K562 (cell line): ENCODE measurements around the gene EXOC4. TPM values are rescaled to one million over a fixed set of nuclear protein-coding genes. Genes with fewer than 3 reads are reported as not detected.

ENCODE experiments used
- ATAC-seq: fragments of 200-7000 bp; cut with Tn5 transposase; 3 replicates; pipeline ENCODE4 v1.9.1; 2020; ENCODE audit warnings: moderate library complexity
- BruUV-seq: library from RNA; stranded (reverse); fragments of 400-500 nt; replicated peaks from 2 replicates; lab custom pipeline; 2021; lab: Mats Ljungman, UMichigan
- CTCF ChIA-PET: fragments of 300-600 bp; formaldehyde crosslinking; extraction: SDS; loops from one replicate; lab custom pipeline; 2021; ENCODE audit warnings: low intra/inter-chr PET ratio; lab: Yijun Ruan, JAX
- POLR2A ChIA-PET: fragments of 300-600, 350-650 bp; sonication (Branson Sonifier 250); formaldehyde crosslinking; extraction: SDS; loops from one replicate; lab custom pipeline; 2021; ENCODE audit warnings: antibody characterized with exemption, inconsistent platforms; lab: Yijun Ruan, JAX
- DNase-seq, 4 experiments: peaks; one replicate each; pipeline versions ENCODE4 v3.0.0 to v3.0.0-alpha.2; 2011 to 2018; ENCODE audit warnings: low spot score in 3 of 4, mixed read lengths in 3 of 4; ENCODE audit errors: extremely low read depth in 1 of 4
- FAIRE-seq: peaks from 2 replicates; lab custom pipeline; 2011; peaks lifted over from hg19 to GRCh38; lab: Jason Lieb, UNC
- H2AFZ ChIP-seq: 2 replicates; pipeline ENCODE4 v1.6.0; 2011; ENCODE audit warnings: low read depth, low read length, control low read depth, inconsistent platforms
- H3K27ac ChIP-seq: fragments of 200-600 bp; 3 replicates; pipeline ENCODE4 v1.8.0; 2011; ENCODE audit warnings: low read depth, mild to moderate bottlenecking, control low read depth, inconsistent platforms, low read length, moderate library complexity, mixed read lengths; ENCODE audit errors: extremely low read depth
- H3K27me3 ChIP-seq, 2 experiments: fragments of 300-600 bp in 1 of 2; 2 replicates in 1 of 2; 3 replicates in 1 of 2; pipeline versions ENCODE4 v1.6.0 to v1.8.0; 2011; ENCODE audit warnings: inconsistent platforms in 2 of 2, low read length in 2 of 2, mild to moderate bottlenecking in 1 of 2, mixed read lengths in 1 of 2, moderate library complexity in 1 of 2; ENCODE audit not compliant: control insufficient read depth in 2 of 2, insufficient read depth in 2 of 2
- H3K36me3 ChIP-seq: fragments of 300-600 bp; 3 replicates; pipeline ENCODE4 v1.8.0; 2011; ENCODE audit warnings: mild to moderate bottlenecking, low read length, inconsistent platforms; ENCODE audit not compliant: control insufficient read depth, insufficient read depth
- H3K4me1 ChIP-seq, 2 experiments: fragments of 200-600 bp in 1 of 2; replicated peaks in 1 of 2; 2 replicates in 1 of 2; 3 replicates in 1 of 2; pipeline versions ENCODE4 v1.5.1 to v1.8.0; 2011; ENCODE audit warnings: inconsistent platforms in 2 of 2, low read length in 2 of 2, mild to moderate bottlenecking in 1 of 2, mixed read lengths in 1 of 2, moderate library complexity in 1 of 2; ENCODE audit not compliant: control insufficient read depth in 2 of 2, insufficient read depth in 2 of 2
- H3K4me2 ChIP-seq: 2 replicates; pipeline ENCODE4 v1.6.1; 2011; ENCODE audit warnings: low read length, control low read depth, inconsistent platforms, mixed read lengths; ENCODE audit not compliant: insufficient read depth
- H3K4me3 ChIP-seq: fragments of 200-600 bp; sonication (generic), shearing (Covaris generic); 2 replicates; pipeline ENCODE4 v1.5.1; 2016; ENCODE audit warnings: control low read depth, inconsistent platforms
- H3K79me2 ChIP-seq: fragments of 200-600 bp; 3 replicates; pipeline ENCODE4 v1.8.0; 2011; ENCODE audit warnings: low read length, inconsistent platforms; ENCODE audit not compliant: control insufficient read depth, insufficient read depth
- H3K9ac ChIP-seq, 2 experiments: 2 replicates each; pipeline versions ENCODE4 v1.6.0 to v1.6.1; 2011; ENCODE audit warnings: low read depth in 2 of 2, low read length in 2 of 2, control low read depth in 1 of 2, inconsistent platforms in 1 of 2, mild to moderate bottlenecking in 1 of 2, mixed read lengths in 1 of 2; ENCODE audit not compliant: insufficient read depth in 1 of 2
- H3K9me1 ChIP-seq: one replicate; pipeline ENCODE4 v1.6.0; 2011; ENCODE audit warnings: inconsistent platforms, mild to moderate bottlenecking, low read length, moderate library complexity; ENCODE audit not compliant: control insufficient read depth, insufficient read depth
- H3K9me3 ChIP-seq: replicated peaks from 2 replicates; pipeline ENCODE4 v1.5.1; 2011; ENCODE audit warnings: low read depth, low read length, inconsistent platforms; ENCODE audit not compliant: control insufficient read depth, insufficient read depth
- H4K20me1 ChIP-seq: replicated peaks from 2 replicates; pipeline ENCODE4 v1.6.1; 2011; ENCODE audit warnings: low read length, inconsistent platforms, mixed read lengths; ENCODE audit not compliant: control insufficient read depth, insufficient read depth
- C11orf30 ChIP-seq: fragments of 450-650 bp; IDR thresholded peaks from 2 replicates; pipeline ENCODE4 v1.6.1; 2016; ENCODE audit warnings: low read depth, mild to moderate bottlenecking
- CEBPB ChIP-seq: fragments of 450-650 bp; IDR thresholded peaks from 2 replicates; pipeline ENCODE4 v1.6.1; 2016; ENCODE audit warnings: missing genetic modification characterization, missing compliant biosample characterization
- CEBPG ChIP-seq, 3 experiments: fragments of 200-800 bp in 1 of 3; sonication (Bioruptor generic) in 1 of 3; sonication (generic) in 1 of 3; formaldehyde crosslinking in 1 of 3; IDR thresholded peaks in 2 of 3; conservative IDR thresholded peaks in 1 of 3; 2 replicates each; pipeline versions ENCODE4 v1.6.1 to v1.8.0; 2016 to 2022; ENCODE audit warnings: missing compliant biosample characterization in 2 of 3, missing genetic modification characterization in 2 of 3, mild to moderate bottlenecking in 1 of 3, missing genetic modification reagents in 1 of 3
- FOXA3 ChIP-seq, 2 experiments: fragments of 450-650 bp in 1 of 2; sonication (generic) in 1 of 2; formaldehyde crosslinking; IDR thresholded peaks in 1 of 2; conservative IDR thresholded peaks in 1 of 2; 2 replicates each; pipeline versions ENCODE4 v1.4.0 to v1.8.0; 2020 to 2022; ENCODE audit warnings: mild to moderate bottlenecking in 2 of 2, missing genetic modification reagents in 1 of 2
- MAFF ChIP-seq: IDR thresholded peaks from 2 replicates; pipeline ENCODE4 v1.6.1; 2012; ENCODE audit warnings: low read length, improper control_type of control experiment
- SIN3A ChIP-seq, 2 experiments: fragments of 150-350 bp in 1 of 2; IDR thresholded peaks; 2 replicates each; pipeline ENCODE4 v1.6.1; 2011 to 2016; ENCODE audit warnings: borderline replicate concordance in 2 of 2, low read depth in 2 of 2, low read length in 2 of 2, mild to moderate bottlenecking in 2 of 2, moderate library complexity in 2 of 2; ENCODE audit not compliant: control insufficient read depth in 1 of 2
- SMARCC2 ChIP-seq: fragments of 450-650 bp; IDR thresholded peaks from 2 replicates; pipeline ENCODE4 v1.6.1; 2017; ENCODE audit warnings: antibody characterized with exemption, moderate library complexity, mild to moderate bottlenecking, low read depth
- ZKSCAN3 ChIP-seq: fragments of 250-450 bp; sonication (Bioruptor Pico); IDR thresholded peaks from 2 replicates; pipeline ENCODE4 v1.4.0; 2020
- ZNF3 ChIP-seq: fragments of 250-450 bp; sonication (Bioruptor Pico); IDR thresholded peaks from 2 replicates; pipeline ENCODE4 v1.5.0; 2021; ENCODE audit warnings: mild to moderate bottlenecking, moderate library complexity
- ZNF316 ChIP-seq: fragments of 450-650 bp; IDR thresholded peaks from 2 replicates; pipeline ENCODE4 v1.6.1; 2016
- ZNF354B ChIP-seq: fragments of 250-450 bp; sonication (Bioruptor Pico); IDR thresholded peaks from 2 replicates; pipeline ENCODE4 v1.4.0; 2020
- ZNF79 ChIP-seq: fragments of 250-450 bp; sonication (Bioruptor Pico); IDR thresholded peaks from 2 replicates; pipeline ENCODE4 v1.4.0; 2020; ENCODE audit warnings: low read depth, mild to moderate bottlenecking, moderate library complexity
- ZZZ3 ChIP-seq: fragments of 450-650 bp; IDR thresholded peaks from 2 replicates; pipeline ENCODE4 v1.6.1; 2016; ENCODE audit warnings: antibody characterized with exemption, mild to moderate bottlenecking, moderate library complexity
- WGBS: fragments of 100-300 bp; shearing (Covaris generic); methylation state at CpG from one replicate; pipeline ENCODE4 v1.1.6; 2016; ENCODE audit warnings: low coverage, mixed read lengths; ENCODE audit not compliant: insufficient coverage; ENCODE audit errors: missing lambda C conversion rate; 5-methylcytosine and 5-hydroxymethylcytosine counted together
- in situ Hi-C: fragments of 300-500 bp; cut with MboI; formaldehyde crosslinking; loops from 4 replicates; pipeline ENCODE4 v1.15.0; 2018; ENCODE audit warnings: inconsistent platforms, mixed read lengths
- intact Hi-C: fragments of 100-400 bp; cut with micrococcal nuclease; formaldehyde crosslinking; loops from 2 replicates; pipeline ENCODE4 v1.14.2; 2022
- polyA plus RNA-seq, 8 experiments: library from polyadenylated mRNA; depleted of rRNA in 4 of 8; stranded (reverse) in 5 of 8; unstranded in 3 of 8; fragments of >200 nt; fragmentation: Nextera tagmentation in 2 of 8; fragmentation: Illumina TruSeq in 1 of 8; extraction: Ambion mirVana in 2 of 8; extraction: Trizol in 1 of 8; gene quantifications; 2 replicates each; pipeline versions ENCODE4 v1.2.1 to v1.2.3, GENCODE V29; 2011 to 2014; ENCODE audit warnings: inconsistent platforms in 1 of 8, missing spikeins in 1 of 8
- total RNA-seq, 7 experiments: library from RNA; depleted of rRNA in 6 of 7; stranded (reverse); fragments of >200 nt in 6 of 7; fragmentation: Illumina TruSeq in 2 of 7; extraction: Trizol in 2 of 7; gene quantifications; 2 replicates each; pipeline versions ENCODE4 v1.2.1 to v1.2.3, GENCODE V29; 2011 to 2021; ENCODE audit warnings: low replicate concordance in 1 of 7
- TF ChIP-seq, protein P1 (sequence below): fragments of 250-450 bp; sonication (Bioruptor Pico); IDR thresholded peaks from 2 replicates; pipeline ENCODE4 v1.4.0; 2020; ENCODE audit warnings: mild to moderate bottlenecking, moderate library complexity

Gene EXOC4
- total and polyA plus RNA-seq, 9 of the 15 experiments (the other 6 are each of a cell fraction or from before 2014, with no cell fraction given): 18.5 to 73.1 (median 46.6) TPM

- no peak overlapping the region for H3K4me3 ChIP-seq
- no peak for FAIRE-seq
- H3K4me2 ChIP-seq: no peak overlapping the region
- no peak for ATAC-seq
- H3K9me1 ChIP-seq: no peaks in the 10 kb centered on the region
- intact Hi-C loops (no loop called here), in situ Hi-C loops (no loop called here)
- H3K9ac ChIP-seq: no peak overlapping the region
- no peaks in the 10 kb centered on the region for H3K9me3 ChIP-seq
- ChIA-PET POLR2A (no interaction called here), CTCF (no interaction called here)
- H2AFZ ChIP-seq: no peak overlapping the region
- BruUV-seq: no TSS peak
- no peaks in the 10 kb centered on the region for H3K36me3 ChIP-seq
- no peak overlapping the region for H3K27ac ChIP-seq
- H3K27me3 ChIP-seq: no peaks in the 10 kb centered on the region
- no peaks in the 10 kb centered on the region for H3K4me1 ChIP-seq
- H3K79me2 ChIP-seq: no peaks in the 10 kb centered on the region
- 90% methylated on average over 2 of the region's 2 CpGs for WGBS
- H4K20me1 ChIP-seq: no peaks in the 10 kb centered on the region
- DNase-seq: no peak
- TF ChIP-seq CEBPG (CRISPR knock-in tag; IDR thresholded peaks at IDR 0.05) (no peak), CEBPG (tag; conservative IDR thresholded peaks at IDR 0.05 in 1 of 2, IDR thresholded peaks at IDR 0.05 in 1 of 2) (peak in 1 of 2 experiments; percentile 83; a peak in 3 of 4 replicates), SMARCC2 (no peak), CEBPB (peak; percentile 74)
Measured at GRCh38 chr7:133518718-133519117, 265.8 kb downstream of the EXOC4 start.

- ATAC-seq: no peak
- no peaks in the 10 kb centered on the region for H3K36me3 ChIP-seq
- WGBS: 81% methylated on average over 1 of the region's 1 CpG
- no peaks in the 10 kb centered on the region for H3K9me1 ChIP-seq
- no peak overlapping the region for H3K27ac ChIP-seq
- POLR2A ChIA-PET: interaction anchor here (0.7 to 2.0 kb wide), 4 partner anchors 12 to 639 kb away, joined by 3 to 5 read pairs (median 4); no protein-coding TSS in a partner anchor
- H2AFZ ChIP-seq: no peak overlapping the region
- in situ Hi-C loops: no loop called here
- TF ChIP-seq ZNF354B (CRISPR knock-in tag): no peak
- no peak for TF ChIP-seq ZNF3 (CRISPR knock-in tag)
- no peak for TF ChIP-seq ZNF79 (CRISPR knock-in tag)
- TF ChIP-seq ZZZ3: no peak
- peak; percentile 34; the same call in 1 of the 2 replicates for TF ChIP-seq MAFF
- TF ChIP-seq ZNF316: peak; percentile 61
- TF ChIP-seq ZKSCAN3 (CRISPR knock-in tag): no peak
- TF ChIP-seq C11orf30: 0 out of 2 replicates have a peak, but pooled peaks have one; percentile 17
- TF ChIP-seq, protein P1, sequence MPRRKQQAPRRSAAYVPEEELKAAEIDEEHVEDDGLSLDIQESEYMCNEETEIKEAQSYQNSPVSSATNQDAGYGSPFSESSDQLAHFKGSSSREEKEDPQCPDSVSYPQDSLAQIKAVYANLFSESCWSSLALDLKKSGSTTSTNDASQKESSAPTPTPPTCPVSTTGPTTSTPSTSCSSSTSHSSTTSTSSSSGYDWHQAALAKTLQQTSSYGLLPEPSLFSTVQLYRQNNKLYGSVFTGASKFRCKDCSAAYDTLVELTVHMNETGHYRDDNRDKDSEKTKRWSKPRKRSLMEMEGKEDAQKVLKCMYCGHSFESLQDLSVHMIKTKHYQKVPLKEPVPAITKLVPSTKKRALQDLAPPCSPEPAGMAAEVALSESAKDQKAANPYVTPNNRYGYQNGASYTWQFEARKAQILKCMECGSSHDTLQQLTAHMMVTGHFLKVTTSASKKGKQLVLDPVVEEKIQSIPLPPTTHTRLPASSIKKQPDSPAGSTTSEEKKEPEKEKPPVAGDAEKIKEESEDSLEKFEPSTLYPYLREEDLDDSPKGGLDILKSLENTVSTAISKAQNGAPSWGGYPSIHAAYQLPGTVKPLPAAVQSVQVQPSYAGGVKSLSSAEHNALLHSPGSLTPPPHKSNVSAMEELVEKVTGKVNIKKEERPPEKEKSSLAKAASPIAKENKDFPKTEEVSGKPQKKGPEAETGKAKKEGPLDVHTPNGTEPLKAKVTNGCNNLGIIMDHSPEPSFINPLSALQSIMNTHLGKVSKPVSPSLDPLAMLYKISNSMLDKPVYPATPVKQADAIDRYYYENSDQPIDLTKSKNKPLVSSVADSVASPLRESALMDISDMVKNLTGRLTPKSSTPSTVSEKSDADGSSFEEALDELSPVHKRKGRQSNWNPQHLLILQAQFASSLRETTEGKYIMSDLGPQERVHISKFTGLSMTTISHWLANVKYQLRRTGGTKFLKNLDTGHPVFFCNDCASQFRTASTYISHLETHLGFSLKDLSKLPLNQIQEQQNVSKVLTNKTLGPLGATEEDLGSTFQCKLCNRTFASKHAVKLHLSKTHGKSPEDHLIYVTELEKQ (CRISPR knock-in tag): no peak
- TF ChIP-seq SIN3A (IDR thresholded peaks at IDR 0.05; ENCODE audit: borderline replicate concordance in 2 of 2, control insufficient read depth in 1 of 2, low read depth in 2 of 2, low read length in 2 of 2): no peak
- TF ChIP-seq FOXA3 (CRISPR knock-in tag; conservative IDR thresholded peaks at IDR 0.05 in 1 of 2, IDR thresholded peaks at IDR 0.05 in 1 of 2): no peak
- TF ChIP-seq, all 486 proteins: peak for 3
- Histone ChIP-seq H3K4me1 (no peaks in the 10 kb centered on the region), H3K27me3 (no peaks in the 10 kb centered on the region), H3K9me3 (no peaks in the 10 kb centered on the region), H3K4me3 (no peak overlapping the region), H4K20me1 (no peaks in the 10 kb centered on the region), H3K4me2 (no peak overlapping the region), H3K9ac (no peak overlapping the region), H3K79me2 (no peaks in the 10 kb centered on the region)
- intact Hi-C loops: no loop called here
- BruUV-seq: no TSS peak
- CTCF ChIA-PET: no interaction called here
- no peak for DNase-seq
- no peak for FAIRE-seq
Measured at GRCh38 chr7:133520248-133520647, 267.4 kb downstream of the EXOC4 start.
